Measurements from ENCODE around the gene SSBP3. TPM values are rescaled to one million over a fixed set of nuclear protein-coding genes. Genes with fewer than 3 reads are reported as not detected.
A peak's percentile ranks its signal among the peaks of the same experiment; 100 is the strongest.

SSBP3 gene
- total and polyA plus RNA-seq, 9 of the 15 experiments (the other 6 are each of a cell fraction or from before 2014, with no cell fraction given), result 8.7 to 108 (median 33.8) TPM

DNA sequence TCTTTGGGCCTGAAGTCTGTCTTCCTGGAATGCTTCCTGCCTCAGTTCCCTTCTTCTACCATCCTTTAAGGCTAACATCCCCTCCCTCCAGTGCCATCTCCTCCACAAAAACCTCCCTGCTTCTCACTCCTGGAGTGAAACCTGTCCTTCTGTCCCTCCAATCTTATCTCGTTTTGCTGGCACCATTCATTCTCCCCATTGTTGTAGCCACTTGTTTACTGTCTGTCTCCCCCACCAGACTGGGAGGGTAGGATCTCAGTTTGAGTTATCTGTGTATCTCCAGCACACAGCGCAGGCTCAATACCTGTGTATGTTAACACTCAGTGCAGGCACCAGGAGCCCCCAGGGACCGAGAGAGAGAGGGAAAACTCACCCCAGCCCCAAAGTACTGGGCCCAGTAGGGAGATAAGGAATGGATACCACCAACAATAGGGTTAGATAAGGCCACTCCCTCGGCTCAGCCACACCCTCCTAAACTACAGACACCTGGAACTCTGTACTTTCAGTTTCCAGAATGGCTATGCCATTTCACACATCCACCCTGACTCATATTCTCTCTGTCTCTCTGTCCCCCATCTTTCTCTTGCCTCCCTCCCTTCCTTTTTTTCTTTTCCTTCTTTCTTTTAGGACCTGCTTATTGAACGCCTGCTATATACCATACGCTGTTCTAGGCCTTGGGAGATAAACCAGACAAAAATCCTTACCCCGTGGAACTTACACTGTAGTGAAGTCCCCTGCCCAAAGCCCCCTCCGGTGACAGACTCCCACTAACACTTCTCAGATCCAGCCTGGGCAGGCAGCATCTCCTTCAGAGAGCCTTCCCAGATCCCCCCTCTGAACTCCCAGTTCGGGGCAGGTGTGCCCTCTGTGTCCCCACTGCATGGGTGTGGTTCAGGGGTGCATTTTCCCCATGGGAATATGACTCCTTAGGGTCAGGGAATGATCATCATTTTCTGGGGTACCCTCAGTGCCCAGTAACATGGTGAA is 3.3 kb upstream of the SSBP3 start (continued):
- TF ChIP-seq, protein P1, sequence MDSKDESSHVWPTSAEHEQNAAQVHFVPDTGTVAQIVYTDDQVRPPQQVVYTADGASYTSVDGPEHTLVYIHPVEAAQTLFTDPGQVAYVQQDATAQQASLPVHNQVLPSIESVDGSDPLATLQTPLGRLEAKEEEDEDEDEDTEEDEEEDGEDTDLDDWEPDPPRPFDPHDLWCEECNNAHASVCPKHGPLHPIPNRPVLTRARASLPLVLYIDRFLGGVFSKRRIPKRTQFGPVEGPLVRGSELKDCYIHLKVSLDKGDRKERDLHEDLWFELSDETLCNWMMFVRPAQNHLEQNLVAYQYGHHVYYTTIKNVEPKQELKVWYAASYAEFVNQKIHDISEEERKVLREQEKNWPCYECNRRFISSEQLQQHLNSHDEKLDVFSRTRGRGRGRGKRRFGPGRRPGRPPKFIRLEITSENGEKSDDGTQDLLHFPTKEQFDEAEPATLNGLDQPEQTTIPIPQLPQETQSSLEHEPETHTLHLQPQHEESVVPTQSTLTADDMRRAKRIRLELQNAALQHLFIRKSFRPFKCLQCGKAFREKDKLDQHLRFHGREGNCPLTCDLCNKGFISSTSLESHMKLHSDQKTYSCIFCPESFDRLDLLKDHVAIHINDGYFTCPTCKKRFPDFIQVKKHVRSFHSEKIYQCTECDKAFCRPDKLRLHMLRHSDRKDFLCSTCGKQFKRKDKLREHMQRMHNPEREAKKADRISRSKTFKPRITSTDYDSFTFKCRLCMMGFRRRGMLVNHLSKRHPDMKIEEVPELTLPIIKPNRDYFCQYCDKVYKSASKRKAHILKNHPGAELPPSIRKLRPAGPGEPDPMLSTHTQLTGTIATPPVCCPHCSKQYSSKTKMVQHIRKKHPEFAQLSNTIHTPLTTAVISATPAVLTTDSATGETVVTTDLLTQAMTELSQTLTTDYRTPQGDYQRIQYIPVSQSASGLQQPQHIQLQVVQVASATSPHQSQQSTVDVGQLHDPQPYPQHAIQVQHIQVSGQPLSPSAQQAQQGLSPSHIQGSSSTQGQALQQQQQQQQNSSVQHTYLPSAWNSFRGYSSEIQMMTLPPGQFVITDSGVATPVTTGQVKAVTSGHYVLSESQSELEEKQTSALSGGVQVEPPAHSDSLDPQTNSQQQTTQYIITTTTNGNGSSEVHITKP (IDR thresholded peaks at IDR 0.05; ENCODE audit: partially characterized antibody), result peak; percentile 71
- no peak for TF ChIP-seq XRCC4 (IDR thresholded peaks at IDR 0.05; ENCODE audit: extremely low read depth, insufficient read depth, insufficient read length)
- TF ChIP-seq XRCC3 (IDR thresholded peaks at IDR 0.05), result no peak
- no peak for TF ChIP-seq ZNF224 (CRISPR knock-in tag; IDR thresholded peaks at IDR 0.05)
- TF ChIP-seq TBL1XR1 (IDR thresholded peaks at IDR 0.05; ENCODE audit: low read length in 2 of 2), result peak in 1 of 2 experiments; percentile 18; a peak in 2 of 4 replicates
- TF ChIP-seq ESRRB (CRISPR knock-in tag; IDR thresholded peaks at IDR 0.05; ENCODE audit: borderline replicate concordance), result no peak
- TF ChIP-seq CXXC5 (CRISPR knock-in tag; IDR thresholded peaks at IDR 0.05), result peak; percentile 41; the same call in 1 of the 2 replicates
- no peak for TF ChIP-seq ZNF551 (CRISPR knock-in tag; IDR thresholded peaks at IDR 0.05)
- peak; percentile 79 for TF ChIP-seq ZNF766 (CRISPR knock-in tag; conservative IDR thresholded peaks at IDR 0.05)
- TF ChIP-seq ETV6 (IDR thresholded peaks at IDR 0.05; ENCODE audit: borderline replicate concordance in 1 of 2, low read depth in 2 of 2, low read length in 1 of 2), result no peak
- TF ChIP-seq ETV6 (CRISPR knock-in tag; IDR thresholded peaks at IDR 0.05; ENCODE audit: borderline replicate concordance), result no peak
- TF ChIP-seq ZNF197 (CRISPR knock-in tag; IDR thresholded peaks at IDR 0.05; ENCODE audit: low read depth), result no peak
- TF ChIP-seq HEY1 (CRISPR knock-in tag; IDR thresholded peaks at IDR 0.05; ENCODE audit: borderline replicate concordance), result no peak
- TF ChIP-seq PCBP2 (IDR thresholded peaks at IDR 0.05; ENCODE audit: low read depth, low read length, poor library complexity, severe bottlenecking), result no peak
- TF ChIP-seq ELF2 (CRISPR knock-in tag; IDR thresholded peaks at IDR 0.05), result no peak
- TF ChIP-seq ZNF316 (IDR thresholded peaks at IDR 0.05), result 0 out of 2 replicates have a peak, but pooled peaks have one; percentile 18
- peak in 1 of 2 experiments; percentile 39; a peak in 2 of 4 replicates for TF ChIP-seq MAZ (CRISPR knock-in tag; conservative IDR thresholded peaks at IDR 0.05 in 1 of 2, IDR thresholded peaks at IDR 0.05 in 1 of 2)
- no peak for TF ChIP-seq ZNF444 (CRISPR knock-in tag; IDR thresholded peaks at IDR 0.05)
- TF ChIP-seq TCF3 (CRISPR knock-in tag; IDR thresholded peaks at IDR 0.05), result peak; percentile 31; the same call in 1 of the 2 replicates
- TF ChIP-seq STAT5B (CRISPR knock-in tag; IDR thresholded peaks at IDR 0.05), result no peak
- 0 out of 2 replicates have a peak, but pooled peaks have one; percentile 17 for TF ChIP-seq FOXM1 (IDR thresholded peaks at IDR 0.05; ENCODE audit: low read depth)
- no peak for TF ChIP-seq FOXM1 (CRISPR knock-in tag; IDR thresholded peaks at IDR 0.05; ENCODE audit: low read depth)
- TF ChIP-seq ZNF347 (CRISPR knock-in tag; IDR thresholded peaks at IDR 0.05; ENCODE audit: low read depth), result no peak
- no peak for TF ChIP-seq RFX5 (IDR thresholded peaks at IDR 0.05; ENCODE audit: low read depth, low read length)
- TF ChIP-seq PPARD (CRISPR knock-in tag; IDR thresholded peaks at IDR 0.05), result no peak
- TF ChIP-seq ZNF589 (CRISPR knock-in tag; IDR thresholded peaks at IDR 0.05; ENCODE audit: low read depth), result no peak
